ENCODE results near the gene SSBP4.
"Not testable (repeated sequence)": the region's sequence is repeated elsewhere in the genome, so short reads cannot be mapped to it uniquely, and the experiment has no call there.

The SSBP4 gene

DNA sequence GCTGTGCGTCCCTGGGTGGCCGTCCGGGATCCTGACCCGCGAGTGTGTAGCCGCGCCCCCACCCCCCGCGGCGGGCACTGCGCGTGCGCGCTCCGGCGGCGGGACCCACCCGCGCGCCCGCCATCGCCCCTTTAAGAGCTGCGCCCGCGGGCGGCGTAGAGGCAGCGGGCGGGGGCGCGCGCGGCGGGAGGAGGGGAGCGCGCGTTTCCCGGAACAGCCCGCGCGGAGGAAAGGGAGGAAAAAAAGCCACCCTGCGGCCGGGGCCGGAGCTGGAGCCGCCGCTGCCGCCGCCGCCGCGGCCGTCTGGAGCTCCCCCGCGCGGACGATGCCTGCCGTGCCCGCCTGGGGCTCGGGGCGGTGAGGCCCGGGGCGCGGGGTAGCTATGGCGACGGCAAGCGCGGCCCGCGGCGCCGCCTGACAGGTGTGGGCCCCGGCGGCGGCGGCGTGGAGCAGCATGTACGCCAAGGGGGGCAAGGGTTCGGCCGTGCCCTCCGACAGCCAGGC lies at the start of gene SSBP4:
Gene SSBP4 (plus strand): TSS at position 204 of the 504 bp plus-strand sequence. CDS start 251 bp downstream, at position 455.
- DNase-seq (ENCODE audit: low spot score): peak; percentile 94

DNA sequence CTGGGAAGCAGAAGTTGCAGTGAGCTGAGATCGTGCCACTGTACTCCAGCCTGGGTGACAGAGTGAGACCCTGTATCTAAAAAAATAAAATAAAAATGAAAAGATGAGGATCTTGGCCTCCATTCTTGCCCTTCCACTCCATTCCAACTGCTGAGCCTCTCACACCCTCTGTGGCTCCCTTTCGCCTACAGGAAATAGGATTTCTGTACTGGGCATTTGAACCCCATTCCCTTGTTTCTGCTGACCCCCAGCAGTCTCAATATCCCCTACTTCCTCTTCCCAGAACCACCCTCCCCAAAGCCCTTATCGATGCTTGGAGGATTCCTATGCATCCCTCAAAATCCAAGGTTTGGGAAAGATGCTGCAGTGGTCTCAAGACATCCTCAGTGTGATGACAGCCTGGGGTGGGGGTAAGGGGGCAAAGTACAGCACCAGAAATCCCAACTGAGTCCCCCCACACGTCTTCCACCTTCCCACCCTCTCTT lies 45.7 kb upstream of the SSBP4 start:
- no peak for DNase-seq (ENCODE audit: low spot score)

- DNase-seq (ENCODE audit: low spot score): peak; percentile 98
These were observed 45.1 kb upstream of the SSBP4 start for GRCh38 chr19:18373892-18374629.

- no peak for DNase-seq (ENCODE audit: low spot score)
These were observed 42.2 kb upstream of the SSBP4 start for GRCh38 chr19:18377026-18377425.

DNA sequence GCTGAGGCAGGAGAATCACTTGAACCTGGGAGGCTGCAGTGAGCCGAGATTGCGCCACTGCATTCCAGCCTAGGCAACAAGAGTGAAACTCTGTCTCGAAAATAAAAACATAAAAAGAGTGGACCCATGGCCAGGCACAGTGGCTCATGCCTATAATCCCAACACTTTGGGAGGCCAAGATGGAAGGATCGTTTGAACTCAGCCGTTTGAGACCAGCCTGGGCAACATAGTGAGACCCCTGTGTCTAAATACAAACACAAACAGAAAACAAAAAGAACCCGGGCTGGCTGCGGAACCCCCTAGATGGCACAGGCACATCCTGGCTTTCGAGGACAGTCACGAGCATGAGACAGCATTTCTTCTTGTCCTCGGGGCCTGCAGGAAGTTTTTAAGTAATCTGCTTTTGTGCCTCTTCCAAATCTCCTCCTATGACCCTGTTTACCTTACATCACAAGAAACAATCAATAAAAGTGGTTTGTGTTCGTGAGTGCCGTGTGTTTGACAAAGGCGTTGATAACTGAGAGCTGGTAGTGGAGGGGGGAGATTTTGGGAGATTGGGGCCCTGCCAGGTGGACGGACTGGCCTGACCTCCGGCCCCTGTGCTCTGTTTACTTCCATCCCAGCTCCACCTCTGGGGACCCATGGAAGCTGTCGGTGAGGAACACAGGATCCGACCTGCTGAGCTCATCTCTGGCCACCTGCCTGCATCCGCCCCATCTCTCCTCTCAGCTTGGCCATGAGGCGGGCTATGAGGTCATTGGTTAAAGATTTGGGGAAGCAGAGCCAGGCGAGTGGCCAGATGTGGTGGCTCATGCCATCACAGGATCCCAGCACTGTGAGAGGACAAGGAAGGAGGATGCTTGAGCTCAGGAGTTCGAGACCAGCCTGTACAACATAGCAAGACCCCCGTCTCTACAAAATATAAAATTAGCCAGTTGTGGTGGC lies 39.1 kb upstream of the SSBP4 start:
- DNase-seq (ENCODE audit: low spot score): peak; percentile 50

- DNase-seq (ENCODE audit: low spot score): no peak
These were observed 38.4 kb upstream of the SSBP4 start for GRCh38 chr19:18380843-18381242.

DNA sequence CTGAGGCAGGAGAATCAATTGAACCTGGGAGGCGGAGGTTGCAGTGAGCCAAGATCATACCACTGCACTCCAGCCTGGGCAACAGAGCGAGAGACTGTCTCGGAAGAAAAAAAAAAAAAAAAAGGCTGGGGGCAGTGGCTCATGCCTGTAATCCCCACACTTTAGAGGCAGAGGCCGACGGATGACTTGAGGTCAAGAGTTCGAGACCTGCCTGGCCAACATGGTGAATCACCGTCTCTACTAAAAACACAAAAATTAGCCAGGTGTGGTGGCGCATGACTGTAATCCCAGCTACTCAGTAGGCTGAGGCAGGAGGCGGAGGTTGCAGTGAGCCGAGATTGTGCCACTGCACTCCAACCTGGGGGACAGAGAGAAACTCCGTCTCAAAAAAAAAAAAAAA lies 35.6 kb upstream of the SSBP4 start:
- not testable (repeated sequence) for DNase-seq (ENCODE audit: low spot score)

- DNase-seq (ENCODE audit: low spot score): no peak
These were observed 34.4 kb upstream of the SSBP4 start for GRCh38 chr19:18384775-18385174.

- no peak for DNase-seq (ENCODE audit: low spot score)
These were observed 33.9 kb upstream of the SSBP4 start for GRCh38 chr19:18385359-18385674.

- peak; percentile 78 for DNase-seq (ENCODE audit: low spot score)
These were observed 33.3 kb upstream of the SSBP4 start, which contains the start of gene GDF15 for GRCh38 chr19:18385675-18386542. Gene GDF15 (plus strand): TSS chr19:18386158. CDS start chr19:18386190, 32 bp downstream.

GRCh38 chr19:18386543-18387271 lies 32.5 kb upstream of the SSBP4 start:
- peak; percentile 50 for DNase-seq (ENCODE audit: low spot score)

- peak; percentile 89 for DNase-seq (ENCODE audit: low spot score)
These were observed 30.9 kb upstream of the SSBP4 start for GRCh38 chr19:18388100-18388959.

GRCh38 chr19:18388960-18389725 lies 30.1 kb upstream of the SSBP4 start:
- DNase-seq (ENCODE audit: low spot score): no peak

DNA sequence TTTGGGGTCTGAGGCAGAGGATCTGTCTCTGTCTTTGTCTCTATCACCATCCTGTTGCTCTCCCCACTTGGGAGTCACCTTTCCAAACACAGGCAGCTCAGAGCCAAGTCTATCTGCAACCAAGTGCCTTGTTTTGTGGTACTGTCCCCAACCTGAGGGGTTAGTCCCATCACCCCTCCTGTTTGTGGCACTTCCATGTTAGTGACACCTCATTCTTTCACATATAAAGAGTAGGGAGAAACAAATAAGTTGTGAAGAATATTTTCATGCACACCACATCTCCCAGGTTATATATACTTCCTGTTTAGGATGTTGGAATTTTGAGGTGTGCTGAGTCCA lies 29.5 kb upstream of the SSBP4 start:
- no peak for DNase-seq (ENCODE audit: low spot score)

GRCh38 chr19:18390065-18390907 lies 28.9 kb upstream of the SSBP4 start:
- no peak for DNase-seq (ENCODE audit: low spot score)

- DNase-seq (ENCODE audit: low spot score): no peak
These were observed 27.6 kb upstream of the SSBP4 start for GRCh38 chr19:18391509-18392075.

GRCh38 chr19:18392417-18392816 lies 26.8 kb upstream of the SSBP4 start:
- no peak for DNase-seq (ENCODE audit: low spot score)

GRCh38 chr19:18392926-18393325 lies 26.3 kb upstream of the SSBP4 start:
- no peak for DNase-seq (ENCODE audit: low spot score)

All from hepatic stellate cell (primary cell).